H1 (cell line): ENCODE results near the gene TMEM163. TPM values are rescaled to one million over a fixed set of nuclear protein-coding genes. Genes with fewer than 3 reads are reported as not detected.

Source experiments
- CTCF ChIA-PET: fragments of 300-600 bp; sonication (Branson Sonifier 250); formaldehyde crosslinking; loops from one replicate; lab custom pipeline; 2021; ENCODE audit not compliant: partially characterized antibody; lab: Charles Lee
- POLR2A ChIA-PET: fragments of 300-600 bp; sonication (Branson Sonifier 250); formaldehyde crosslinking; loops from one replicate; lab custom pipeline; 2021; ENCODE audit warnings: inconsistent platforms; ENCODE audit not compliant: partially characterized antibody; lab: Charles Lee
- DNase-seq, 2 experiments: peaks; one replicate each; pipeline versions ENCODE4 v3.0.0 to v3.0.0-alpha.2; 2010 to 2022; ENCODE audit warnings: low spot score in 2 of 2, low read depth in 1 of 2, mixed read lengths in 1 of 2
- FAIRE-seq: peaks from 2 replicates; lab custom pipeline; 2011; peaks lifted over from hg19 to GRCh38; lab: Jason Lieb, UNC
- H2AFZ ChIP-seq: 2 replicates; pipeline ENCODE4 v1.8.1; 2012; ENCODE audit warnings: low read length, inconsistent platforms
- H2AK5ac ChIP-seq: 2 replicates; pipeline ENCODE4 v1.6.1; 2013; ENCODE audit warnings: low read depth, low read length
- H2BK120ac ChIP-seq: replicated peaks from 2 replicates; pipeline ENCODE3; 2013; ENCODE audit warnings: low read depth, low read length, inconsistent platforms
- H2BK12ac ChIP-seq: 2 replicates; pipeline ENCODE4 v1.6.1; 2013; ENCODE audit warnings: low read depth, low read length
- H2BK15ac ChIP-seq: 2 replicates; pipeline ENCODE4 v1.6.1; 2013; ENCODE audit warnings: low read length
- H2BK20ac ChIP-seq: 2 replicates; pipeline ENCODE4 v1.6.1; 2013; ENCODE audit warnings: low read length
- H2BK5ac ChIP-seq: 2 replicates; pipeline ENCODE4 v1.6.1; 2013; ENCODE audit warnings: low read depth, low read length
- H3K14ac ChIP-seq: 2 replicates; pipeline ENCODE4 v1.6.1; 2013; ENCODE audit warnings: inconsistent platforms; ENCODE audit not compliant: insufficient read length
- H3K18ac ChIP-seq: 2 replicates; pipeline ENCODE4 v1.6.1; 2013; ENCODE audit warnings: low read length; ENCODE audit errors: extremely low read depth
- H3K23ac ChIP-seq: 2 replicates; pipeline ENCODE4 v1.6.1; 2013; ENCODE audit warnings: inconsistent platforms; ENCODE audit not compliant: insufficient read length
- H3K23me2 ChIP-seq: 2 replicates; pipeline ENCODE4 v1.6.1; 2013; ENCODE audit warnings: low read depth, low read length
- H3K27ac ChIP-seq: 2 replicates; pipeline ENCODE4 v1.6.1; 2011; ENCODE audit warnings: low read depth, low read length, inconsistent platforms
- H3K27me3 ChIP-seq, 4 experiments: replicated peaks in 1 of 4; 1 replicate in 1 of 4; 2 replicates in 3 of 4; pipeline versions ENCODE4 v1.6.1 to v1.8.1; 2011 to 2013; ENCODE audit warnings: low read length in 3 of 4, mild to moderate bottlenecking in 3 of 4, inconsistent platforms in 2 of 4, mixed read lengths in 2 of 4, moderate library complexity in 1 of 4; ENCODE audit not compliant: control insufficient read depth in 3 of 4, insufficient read depth in 3 of 4; ENCODE audit errors: extremely low read depth in 1 of 4
- H3K36me3 ChIP-seq, 4 experiments: 2 replicates each; pipeline versions ENCODE4 v1.6.1 to v1.8.1; 2011 to 2013; ENCODE audit warnings: mild to moderate bottlenecking in 4 of 4, low read length in 3 of 4, moderate library complexity in 2 of 4, control low read depth in 1 of 4, inconsistent platforms in 1 of 4; ENCODE audit not compliant: insufficient read depth in 4 of 4, control insufficient read depth in 2 of 4
- H3K4ac ChIP-seq: replicated peaks from 2 replicates; pipeline ENCODE3; 2013; ENCODE audit warnings: low read length, low read depth, mixed read lengths, inconsistent platforms; ENCODE audit not compliant: insufficient read length
- H3K4me1 ChIP-seq, 4 experiments: replicated peaks in 1 of 4; 1 replicate in 1 of 4; 2 replicates in 3 of 4; pipeline versions ENCODE4 v1.6.1 to v1.8.1; 2011 to 2013; ENCODE audit warnings: low read length in 3 of 4, inconsistent platforms in 2 of 4, mixed read lengths in 1 of 4; ENCODE audit not compliant: insufficient read depth in 4 of 4, control insufficient read depth in 3 of 4
- H3K4me2 ChIP-seq, 2 experiments: 2 replicates each; pipeline versions ENCODE4 v1.6.1 to v1.8.1; 2011 to 2013; ENCODE audit warnings: low read depth in 2 of 2, low read length in 2 of 2, control low read depth in 1 of 2, inconsistent platforms in 1 of 2, mild to moderate bottlenecking in 1 of 2; ENCODE audit not compliant: insufficient read depth in 1 of 2
- H3K4me3 ChIP-seq, 4 experiments: fragments of 200-600, 300-600 bp in 1 of 4; sonication (generic), shearing (Covaris generic), sonication (Bioruptor Twin) in 1 of 4; 2 replicates each; pipeline versions ENCODE4 v1.5.1 to v1.8.1; 2011 to 2016; ENCODE audit warnings: low read length in 4 of 4, low read depth in 3 of 4, control low read depth in 2 of 4, inconsistent platforms in 2 of 4, mild to moderate bottlenecking in 2 of 4, mixed read lengths in 1 of 4, moderate library complexity in 1 of 4; ENCODE audit not compliant: insufficient read depth in 2 of 4; ENCODE audit errors: extremely low read depth in 1 of 4
- H3K56ac ChIP-seq: replicated peaks from 2 replicates; pipeline ENCODE3; 2013; ENCODE audit warnings: low read depth, mild to moderate bottlenecking, mixed read lengths, low read length, inconsistent platforms; ENCODE audit not compliant: insufficient read length
- H3K79me1 ChIP-seq: 2 replicates; pipeline ENCODE4 v1.6.1; 2013; ENCODE audit warnings: low read depth, low read length, control low read depth
- H3K79me2 ChIP-seq, 2 experiments: 2 replicates each; pipeline versions ENCODE4 v1.6.1 to v1.8.1; 2012 to 2013; ENCODE audit warnings: low read length in 2 of 2, mild to moderate bottlenecking in 2 of 2, inconsistent platforms in 1 of 2; ENCODE audit not compliant: insufficient read depth in 2 of 2, control insufficient read depth in 1 of 2
- H3K9ac ChIP-seq, 4 experiments: replicated peaks in 1 of 4; 1 replicate in 1 of 4; 2 replicates in 3 of 4; pipeline versions ENCODE4 v1.6.1 to v1.8.1; 2011 to 2013; ENCODE audit warnings: low read depth in 3 of 4, low read length in 3 of 4, control low read depth in 2 of 4, mild to moderate bottlenecking in 2 of 4, moderate library complexity in 2 of 4, inconsistent platforms in 1 of 4; ENCODE audit errors: extremely low read depth in 1 of 4
- H3K9me3 ChIP-seq, 2 experiments: 2 replicates each; pipeline versions ENCODE4 v1.6.1 to v1.8.1; 2012 to 2013; ENCODE audit warnings: mild to moderate bottlenecking in 2 of 2, moderate library complexity in 2 of 2, control low read depth in 1 of 2, inconsistent platforms in 1 of 2, low read depth in 1 of 2, low read length in 1 of 2, mixed read lengths in 1 of 2; ENCODE audit not compliant: insufficient read depth in 2 of 2
- H4K20me1 ChIP-seq, 2 experiments: replicated peaks in 1 of 2; 2 replicates each; pipeline versions ENCODE3 to v1.8.1; 2011 to 2013; ENCODE audit warnings: inconsistent platforms in 2 of 2, low read length in 2 of 2, mild to moderate bottlenecking in 1 of 2; ENCODE audit not compliant: insufficient read depth in 2 of 2, control insufficient read depth in 1 of 2
- H4K5ac ChIP-seq: 2 replicates; pipeline ENCODE4 v1.6.1; 2013; ENCODE audit warnings: low read length, low read depth, mixed read lengths, inconsistent platforms; ENCODE audit not compliant: insufficient read length
- H4K8ac ChIP-seq: 2 replicates; pipeline ENCODE4 v1.8.0; 2013; ENCODE audit warnings: mild to moderate bottlenecking, moderate library complexity, low read length, inconsistent platforms; ENCODE audit not compliant: insufficient read depth; ENCODE audit errors: extremely low read depth
- H4K91ac ChIP-seq: replicated peaks from 2 replicates; pipeline ENCODE3; 2013; ENCODE audit warnings: low read length, mixed read lengths, inconsistent platforms; ENCODE audit not compliant: insufficient read length
- ATF2 ChIP-seq: IDR thresholded peaks from 2 replicates; pipeline ENCODE4 v1.6.1; 2012; ENCODE audit warnings: low read length, inconsistent platforms
- HDAC6 ChIP-seq: IDR thresholded peaks from one replicate; pipeline ENCODE4 v1.7.1; 2012; ENCODE audit warnings: low read depth, mild to moderate bottlenecking, inconsistent platforms, low read length, moderate library complexity
- NRF1 ChIP-seq: IDR thresholded peaks from 2 replicates; pipeline ENCODE4 v1.6.1; 2011; ENCODE audit warnings: mild to moderate bottlenecking, low read depth, low read length, improper control_type of control experiment
- RAD21 ChIP-seq, 2 experiments: IDR thresholded peaks in 1 of 2; conservative IDR thresholded peaks in 1 of 2; 2 replicates each; pipeline ENCODE4 v1.6.1; 2011; ENCODE audit warnings: low read depth in 2 of 2, low read length in 2 of 2, improper control_type of control experiment in 1 of 2, inconsistent platforms in 1 of 2, mild to moderate bottlenecking in 1 of 2, moderate library complexity in 1 of 2
- RBBP5 ChIP-seq: IDR thresholded peaks from 2 replicates; pipeline ENCODE4 v1.7.1; 2012; ENCODE audit warnings: low read depth, mild to moderate bottlenecking, inconsistent platforms, low read length, moderate library complexity, borderline replicate concordance
- SRF ChIP-seq: IDR thresholded peaks from 2 replicates; pipeline ENCODE4 v1.6.1; 2011; ENCODE audit warnings: mild to moderate bottlenecking, low read depth, low read length, moderate library complexity
- TAF1 ChIP-seq: IDR thresholded peaks from 2 replicates; pipeline ENCODE4 v1.6.1; 2011; ENCODE audit warnings: mild to moderate bottlenecking, low read depth, low read length
- TBP ChIP-seq: IDR thresholded peaks from 2 replicates; pipeline ENCODE4 v1.6.1; 2011; ENCODE audit warnings: low read depth, low read length, improper control_type of control experiment
- TEAD4 ChIP-seq: IDR thresholded peaks from 2 replicates; pipeline ENCODE4 v1.6.1; 2012; ENCODE audit warnings: low read depth, low read length, inconsistent platforms, mixed read lengths
- ZNF274 ChIP-seq: IDR thresholded peaks from 2 replicates; pipeline ENCODE4 v1.7.0; 2012; ENCODE audit warnings: low read length, borderline replicate concordance; ENCODE audit errors: extremely low read depth
- WGBS, 2 experiments: shearing (Covaris generic) in 1 of 2; methylation state at CpG; one replicate each; pipeline versions ENCODE4 v1.1.6 to v1.1.7; 2013 to 2015; ENCODE audit warnings: low lambda C conversion rate in 2 of 2, mixed read lengths in 2 of 2, inconsistent platforms in 1 of 2, low coverage in 1 of 2, missing lambda C conversion rate in 1 of 2; ENCODE audit not compliant: insufficient replicate concordance in 2 of 2, insufficient coverage in 1 of 2, insufficient read length in 1 of 2; ENCODE audit errors: extremely low coverage in 1 of 2, missing lambda C conversion rate in 1 of 2; 5-methylcytosine and 5-hydroxymethylcytosine counted together
- polyA plus RNA-seq, 7 experiments: library from polyadenylated mRNA; depleted of rRNA in 3 of 7; stranded (reverse) in 5 of 7; unstranded in 2 of 7; fragments of >200 nt in 5 of 7; fragments of 200-250 nt in 2 of 7; gene quantifications; 1 replicate in 5 of 7; 2 replicates in 1 of 7; 4 replicates in 1 of 7; pipeline versions ENCODE4 v1.2.1 to v1.2.3, GENCODE V29; 2011 to 2013; ENCODE audit warnings: missing spikeins in 2 of 7, mixed read lengths in 2 of 7
- total RNA-seq: library from RNA; stranded (reverse); fragmentation: NEBNext Ultra II Directional; extraction: Animal tissue kit (Norgen Biotek cat#: 25700); gene quantifications from 2 replicates; pipeline ENCODE4 v1.2.1, GENCODE V29; 2021
- TF ChIP-seq, protein P1 (sequence below): IDR thresholded peaks from 2 replicates; pipeline ENCODE4 v1.6.1; 2012; ENCODE audit warnings: inconsistent platforms

Gene TMEM163
- total and polyA plus RNA-seq, 2 of the 8 experiments (the other 6 are each of a cell fraction or from before 2014, with no cell fraction given) = 2.8 to 3.2 TPM

- Histone ChIP-seq H4K91ac (no peak overlapping the region), H2BK5ac (no peak overlapping the region), H3K23ac (no peak overlapping the region), H3K79me1 (no peaks in the 10 kb centered on the region), H3K36me3 (no peaks in the 10 kb centered on the region), H3K23me2 (no peaks in the 10 kb centered on the region), H3K27ac (no peak overlapping the region), H3K79me2 (no peaks in the 10 kb centered on the region), H2AFZ (no peak overlapping the region), H3K9me3 (no peaks in the 10 kb centered on the region), H3K4me2 (no peak overlapping the region), H4K20me1 (no peaks in the 10 kb centered on the region), H4K8ac (no peak overlapping the region), H3K14ac (no peak overlapping the region), H2BK20ac (no peak overlapping the region), H3K9ac (no peak overlapping the region), H2BK120ac (no peak overlapping the region), H3K4me1 (peaks cover 0 to 9% (median 5%) of the 10 kb centered on the region in 4 experiments; a peak in 3 of 7 replicates), H2BK12ac (no peak overlapping the region), H3K18ac (no peak overlapping the region), H4K5ac (no peak overlapping the region), H3K4me3 (no peak overlapping the region), H2AK5ac (no peak overlapping the region), H3K4ac (no peak overlapping the region), H3K27me3 (no peaks in the 10 kb centered on the region), H3K56ac (no peak overlapping the region), H2BK15ac (no peak overlapping the region)
- no peak for DNase-seq
- CTCF ChIA-PET = interaction anchor here (1.1 to 1.4 kb wide), 2 partner anchors 13 to 86 kb away, joined by 3 to 4 read pairs; no protein-coding TSS in a partner anchor
- 92% methylated on average over 2 of the region's 2 CpGs; no CpG with 5 or more reads in 1 of the 2 experiments for WGBS, 2 experiments
- POLR2A ChIA-PET = no interaction called here
- no peak for FAIRE-seq
- TF ChIP-seq TAF1 (no peak), TBP (no peak), RBBP5 (no peak), TEAD4 (no peak), SRF (no peak), HDAC6 (no peak), NRF1 (no peak), ATF2 (no peak), RAD21 (IDR thresholded peaks at IDR 0.05 in 1 of 2, conservative IDR thresholded peaks at IDR 0.05 in 1 of 2; ENCODE audit: low read depth in 2 of 2, low read length in 2 of 2) (no peak), ZNF274 (no peak)
- TF ChIP-seq, protein P1, sequence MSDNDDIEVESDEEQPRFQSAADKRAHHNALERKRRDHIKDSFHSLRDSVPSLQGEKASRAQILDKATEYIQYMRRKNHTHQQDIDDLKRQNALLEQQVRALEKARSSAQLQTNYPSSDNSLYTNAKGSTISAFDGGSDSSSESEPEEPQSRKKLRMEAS = no peak
These were observed 181.7 kb downstream of the TMEM163 start for GRCh38 chr2:134537121-134537520.
